Hepatocyte (in vitro differentiated cells): Measurements from ENCODE around the gene CD163L1. TPM values are rescaled to one million over a fixed set of nuclear protein-coding genes. Genes with fewer than 3 reads are reported as not detected.

Experiments
- DNase-seq: peaks from one replicate; pipeline ENCODE4 v3.0.0-alpha.2; 2016; ENCODE audit warnings: low spot score
- H2AFZ ChIP-seq: fragments of 200-600 bp; sonication (generic); 2 replicates; pipeline ENCODE4 v1.6.0; 2016; ENCODE audit warnings: antibody characterized with exemption, mild to moderate bottlenecking
- H3K27ac ChIP-seq: fragments of 200-600 bp; sonication (generic); 2 replicates; pipeline ENCODE4 v1.5.1; 2016; ENCODE audit warnings: mild to moderate bottlenecking
- H3K27me3 ChIP-seq: fragments of 200-600 bp; sonication (generic); 2 replicates; pipeline ENCODE4 v1.6.1; 2016
- H3K36me3 ChIP-seq: fragments of 200-600 bp; sonication (generic); replicated peaks from 2 replicates; pipeline ENCODE4 v1.5.1; 2016; ENCODE audit warnings: low read depth; ENCODE audit not compliant: insufficient read depth
- H3K4me1 ChIP-seq: fragments of 200-600 bp; sonication (generic); 2 replicates; pipeline ENCODE4 v1.5.1; 2016; ENCODE audit warnings: mild to moderate bottlenecking, moderate library complexity; ENCODE audit not compliant: insufficient read depth
- H3K4me2 ChIP-seq: fragments of 200-600 bp; sonication (generic); 2 replicates; pipeline ENCODE4 v1.6.0; 2016
- H3K4me3 ChIP-seq: fragments of 200-600 bp; sonication (generic); 2 replicates; pipeline ENCODE4 v1.5.1; 2016; ENCODE audit warnings: mild to moderate bottlenecking
- H3K79me2 ChIP-seq: fragments of 200-600 bp; sonication (generic); 2 replicates; pipeline ENCODE4 v1.6.0; 2017; ENCODE audit warnings: mild to moderate bottlenecking
- H3K9me2 ChIP-seq: fragments of 200-600 bp; sonication (generic); replicated peaks from 2 replicates; pipeline ENCODE4 v1.6.0; 2017; ENCODE audit warnings: mild to moderate bottlenecking; ENCODE audit not compliant: insufficient read depth
- H3K9me3 ChIP-seq: fragments of 200-600 bp; sonication (generic); 2 replicates; pipeline ENCODE4 v1.5.1; 2016; ENCODE audit warnings: low read depth, mild to moderate bottlenecking
- H4K20me1 ChIP-seq: fragments of 200-600 bp; sonication (generic); 2 replicates; pipeline ENCODE4 v1.6.0; 2016; ENCODE audit warnings: mild to moderate bottlenecking; ENCODE audit not compliant: insufficient read depth, poor library complexity, severe bottlenecking
- EZH2 ChIP-seq: fragments of 200-600 bp; sonication (generic); IDR thresholded peaks from 2 replicates; pipeline ENCODE4 v1.6.1; 2016; ENCODE audit warnings: antibody characterized with exemption, mild to moderate bottlenecking, borderline replicate concordance
- EZH2phosphoT487 ChIP-seq: fragments of 200-600 bp; sonication (generic); IDR thresholded peaks from one replicate; pipeline ENCODE4 v1.6.1; 2018; ENCODE audit warnings: antibody characterized with exemption, mild to moderate bottlenecking, low read depth, moderate library complexity; ENCODE audit not compliant: unreplicated experiment, severe bottlenecking
- WGBS: methylation state at CpG from one replicate; pipeline ENCODE4 v1.1.6; 2016; ENCODE audit warnings: low lambda C conversion rate; ENCODE audit errors: missing lambda C conversion rate; 5-methylcytosine and 5-hydroxymethylcytosine counted together
- polyA plus RNA-seq: library from polyadenylated mRNA; unstranded; fragments of >200 nt; fragmentation: Nextera tagmentation; extraction: Ambion mirVana; gene quantifications from 2 replicates; pipeline ENCODE4 v1.2.1, GENCODE V29; 2016
- total RNA-seq: library from RNA; depleted of rRNA; stranded (reverse); fragments of >200 nt; gene quantifications from 2 replicates; pipeline ENCODE4 v1.2.3, GENCODE V29; 2014
- TF ChIP-seq, protein P1 (sequence below): fragments of 200-600 bp; sonication (generic); IDR thresholded peaks from 2 replicates; pipeline ENCODE4 v1.5.1; 2016; ENCODE audit warnings: antibody characterized with exemption, mild to moderate bottlenecking; ENCODE audit not compliant: poor library complexity

Gene CD163L1
- total and polyA plus RNA-seq, 2 experiments from 2014 or later, result 1.7 TPM; not detected in 1

GRCh38 chr12:7369274-7369729 lies 74.7 kb downstream of the CD163L1 start:
- H3K36me3 ChIP-seq, result no peaks in the 10 kb centered on the region
- H3K4me2 ChIP-seq, result no peak overlapping the region
- no peaks in the 10 kb centered on the region for H3K79me2 ChIP-seq
- H3K9me2 ChIP-seq, result no peaks in the 10 kb centered on the region
- TF ChIP-seq EZH2 (no peak), EZH2phosphoT487 (no peak)
- TF ChIP-seq, protein P1, sequence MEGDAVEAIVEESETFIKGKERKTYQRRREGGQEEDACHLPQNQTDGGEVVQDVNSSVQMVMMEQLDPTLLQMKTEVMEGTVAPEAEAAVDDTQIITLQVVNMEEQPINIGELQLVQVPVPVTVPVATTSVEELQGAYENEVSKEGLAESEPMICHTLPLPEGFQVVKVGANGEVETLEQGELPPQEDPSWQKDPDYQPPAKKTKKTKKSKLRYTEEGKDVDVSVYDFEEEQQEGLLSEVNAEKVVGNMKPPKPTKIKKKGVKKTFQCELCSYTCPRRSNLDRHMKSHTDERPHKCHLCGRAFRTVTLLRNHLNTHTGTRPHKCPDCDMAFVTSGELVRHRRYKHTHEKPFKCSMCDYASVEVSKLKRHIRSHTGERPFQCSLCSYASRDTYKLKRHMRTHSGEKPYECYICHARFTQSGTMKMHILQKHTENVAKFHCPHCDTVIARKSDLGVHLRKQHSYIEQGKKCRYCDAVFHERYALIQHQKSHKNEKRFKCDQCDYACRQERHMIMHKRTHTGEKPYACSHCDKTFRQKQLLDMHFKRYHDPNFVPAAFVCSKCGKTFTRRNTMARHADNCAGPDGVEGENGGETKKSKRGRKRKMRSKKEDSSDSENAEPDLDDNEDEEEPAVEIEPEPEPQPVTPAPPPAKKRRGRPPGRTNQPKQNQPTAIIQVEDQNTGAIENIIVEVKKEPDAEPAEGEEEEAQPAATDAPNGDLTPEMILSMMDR, result no peak
- no peak overlapping the region for H2AFZ ChIP-seq
- no peaks in the 10 kb centered on the region for H4K20me1 ChIP-seq
- no peaks in the 10 kb centered on the region for H3K27me3 ChIP-seq
- DNase-seq, result no peak
- no peaks in the 10 kb centered on the region for H3K4me1 ChIP-seq
- no peaks in the 10 kb centered on the region for H3K9me3 ChIP-seq
- H3K4me3 ChIP-seq, result no peak overlapping the region
- WGBS, result 88% methylated on average over 10 of the region's 10 CpGs
- no peak overlapping the region for H3K27ac ChIP-seq

DNA sequence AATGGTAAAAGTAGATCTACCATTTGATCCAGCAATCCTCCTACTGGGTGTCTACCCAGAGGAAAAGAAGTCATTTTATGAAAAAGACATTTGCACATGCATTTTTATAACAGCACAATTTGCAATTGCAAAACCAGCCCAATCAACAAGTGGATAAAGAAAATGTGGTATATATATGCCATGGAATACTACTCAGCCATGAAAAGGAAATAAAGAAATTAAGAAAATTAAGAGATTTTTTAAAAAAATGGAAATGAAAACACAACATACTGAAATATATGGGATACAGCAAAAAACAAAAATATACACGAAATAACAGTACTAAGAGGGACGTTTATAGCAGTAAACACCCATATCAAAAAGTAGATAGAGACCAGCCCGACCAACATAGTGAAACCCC lies 81.2 kb downstream of the CD163L1 start:
- no peak for DNase-seq
- no peaks in the 10 kb centered on the region for H3K4me1 ChIP-seq
- H3K4me2 ChIP-seq, result no peak overlapping the region
- no peaks in the 10 kb centered on the region for H3K36me3 ChIP-seq
- H3K9me3 ChIP-seq, result no peaks in the 10 kb centered on the region
- no peak overlapping the region for H3K4me3 ChIP-seq
- no peaks in the 10 kb centered on the region for H3K27me3 ChIP-seq
- no peak overlapping the region for H2AFZ ChIP-seq
- no peaks in the 10 kb centered on the region for H3K79me2 ChIP-seq
- 86% methylated on average over 3 of the region's 3 CpGs for WGBS
- no peak overlapping the region for H3K27ac ChIP-seq
- TF ChIP-seq, protein P1, result no peak
- TF ChIP-seq EZH2, result no peak
- no peak for TF ChIP-seq EZH2phosphoT487
- no peaks in the 10 kb centered on the region for H4K20me1 ChIP-seq
- H3K9me2 ChIP-seq, result no peaks in the 10 kb centered on the region

DNA sequence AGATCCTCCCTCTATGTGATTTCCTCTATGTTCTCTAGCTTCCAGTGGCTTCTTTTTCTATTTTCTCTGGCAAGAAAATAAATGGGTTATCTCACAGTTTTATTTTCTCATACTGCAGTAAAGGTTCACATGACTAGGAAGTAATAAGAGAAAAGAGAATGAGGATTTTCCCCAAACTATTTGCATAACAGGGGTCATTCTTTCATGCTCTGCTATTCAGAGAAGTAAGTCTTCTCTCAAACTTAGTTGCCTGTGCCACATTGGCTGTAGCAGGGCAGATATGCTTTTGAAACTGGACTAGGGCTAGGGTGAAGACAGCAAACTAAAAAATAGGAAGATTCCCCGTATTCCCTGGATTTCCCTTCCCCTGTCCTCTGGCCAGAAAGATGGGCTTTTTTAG lies 82.7 kb downstream of the CD163L1 start:
- H2AFZ ChIP-seq, result no peak overlapping the region

More for the DNA sequence above, 82.7 kb downstream of the CD163L1 start:
- H3K4me3 ChIP-seq, result no peak overlapping the region
- H3K4me1 ChIP-seq, result no peaks in the 10 kb centered on the region
- TF ChIP-seq EZH2phosphoT487 (no peak), EZH2 (no peak)
- TF ChIP-seq, protein P1, result no peak
- H3K27me3 ChIP-seq, result no peaks in the 10 kb centered on the region
- H3K4me2 ChIP-seq, result no peak overlapping the region
- no peaks in the 10 kb centered on the region for H3K36me3 ChIP-seq
- WGBS, result 84% methylated on average over 1 of the region's 1 CpG
- no peaks in the 10 kb centered on the region for H3K9me2 ChIP-seq
- no peaks in the 10 kb centered on the region for H3K79me2 ChIP-seq
- DNase-seq, result no peak
- no peak overlapping the region for H3K27ac ChIP-seq
- no peaks in the 10 kb centered on the region for H4K20me1 ChIP-seq
- no peaks in the 10 kb centered on the region for H3K9me3 ChIP-seq
